Calu3 (cell line): Measurements from ENCODE around the gene ATP2A1. TPM values are rescaled to one million over a fixed set of nuclear protein-coding genes. Genes with fewer than 3 reads are reported as not detected.
A peak's percentile ranks its signal among the peaks of the same experiment; 100 is the strongest.

ENCODE experiments used
- BruUV-seq: library from RNA; stranded (reverse); fragments of 400-500 nt; replicated peaks from 2 replicates; lab custom pipeline; 2021; lab: Mats Ljungman, UMichigan
- CTCF ChIA-PET: fragments of 300-600 bp; sonication (Branson Sonifier 250); formaldehyde crosslinking; loops from one replicate; lab custom pipeline; 2022; ENCODE audit warnings: antibody characterized with exemption; lab: Charles Lee
- DNase-seq: peaks from one replicate; pipeline ENCODE4 v3.0.0; 2022
- H3K27ac Mint-ChIP-seq: one replicate; pipeline ENCODE4 v1.8.0; 2022; ENCODE audit warnings: mixed read lengths; ENCODE audit not compliant: unreplicated experiment
- H3K27me3 Mint-ChIP-seq: one replicate; pipeline ENCODE4 v1.8.0; 2022; ENCODE audit warnings: mixed read lengths; ENCODE audit not compliant: unreplicated experiment
- H3K36me3 Mint-ChIP-seq: one replicate; pipeline ENCODE4 v1.8.0; 2022; ENCODE audit warnings: mild to moderate bottlenecking, moderate library complexity, mixed read lengths; ENCODE audit not compliant: insufficient read depth, unreplicated experiment
- H3K4me1 Mint-ChIP-seq: one replicate; pipeline ENCODE4 v1.8.0; 2022; ENCODE audit warnings: mild to moderate bottlenecking, low read depth, mixed read lengths; ENCODE audit not compliant: unreplicated experiment
- H3K4me3 Mint-ChIP-seq: one replicate; pipeline ENCODE4 v1.8.0; 2022; ENCODE audit warnings: mild to moderate bottlenecking, low read depth, moderate library complexity, mixed read lengths; ENCODE audit not compliant: unreplicated experiment
- H3K9me3 Mint-ChIP-seq: one replicate; pipeline ENCODE4 v1.8.0; 2022; ENCODE audit warnings: low read depth, mixed read lengths; ENCODE audit not compliant: unreplicated experiment
- CTCF ChIP-seq: fragments of 200-600 bp; IDR thresholded peaks from one replicate; pipeline ENCODE4 v1.8.0; 2022; ENCODE audit warnings: antibody characterized with exemption; ENCODE audit not compliant: unreplicated experiment
- intact Hi-C: fragments of 100-400 bp; cut with micrococcal nuclease; formaldehyde crosslinking; loops from one replicate; pipeline ENCODE4 v1.10.0; 2022; ENCODE audit not compliant: unreplicated experiment
- microRNA-seq: library from miRNA; unstranded; fragments of <30 nt; microRNA quantifications from one replicate; pipeline ENCODE4 v1.2.0, GENCODE V29; 2022
- total RNA-seq: library from RNA; stranded (reverse); gene quantifications from 2 replicates; pipeline ENCODE4 v1.2.3, GENCODE V29; 2022

ATP2A1 gene
- total RNA-seq, 1 experiment from 2014 or later, result 5.7 TPM

- intact Hi-C loops, result no loop called here
- Mint-ChIP-seq H3K36me3 (peaks cover 29% of the 10 kb centered on the region), H3K27ac (peak within 1 kb of the TSS; percentile 96), H3K27me3 (no peaks in the 10 kb centered on the region), H3K9me3 (no peaks in the 10 kb centered on the region), H3K4me3 (peak within 1 kb of the TSS; percentile 77), H3K4me1 (peaks cover 22% of the 10 kb centered on the region)
- no peak for TF ChIP-seq CTCF
- BruUV-seq, result no TSS peak
- DNase-seq, result peak; percentile 100
- CTCF ChIA-PET, result interaction anchor here (1.0 kb wide), 1 partner anchor 88 kb away, joined by 5 read pairs; the partner anchor contains the start of gene SH2B1
These were observed 72.5 kb downstream of the ATP2A1 start, which contains the start of gene NFATC2IP for GRCh38 chr16:28950648-28951409. Gene NFATC2IP, plus strand, starts transcription at chr16:28950937. Its CDS starts 75 bp downstream, at chr16:28951012.

GRCh38 chr16:28951410-28951943, 73.2 kb downstream of the ATP2A1 start:
- no TSS peak for BruUV-seq
- H3K27ac Mint-ChIP-seq, result peak overlapping the region; percentile 65
- no peaks in the 10 kb centered on the region for H3K27me3 Mint-ChIP-seq
- no peaks in the 10 kb centered on the region for H3K9me3 Mint-ChIP-seq
- CTCF ChIA-PET, result no interaction called here
- intact Hi-C loops, result no loop called here
- H3K4me1 Mint-ChIP-seq, result peaks cover 18% of the 10 kb centered on the region
- H3K36me3 Mint-ChIP-seq, result peaks cover 27% of the 10 kb centered on the region
- TF ChIP-seq CTCF, result no peak
- peak overlapping the region; percentile 77 for H3K4me3 Mint-ChIP-seq
- no peak for DNase-seq

Small RNAs within 50 kb of the gene (microRNA-seq; reads per million reads assigned to microRNA genes)
- 2.5 reads per million for gene MIR4721

Other genes with a start within 250 kb of the ATP2A1 start
- 1.2 and 1.8 TPM in 2 replicates for gene NPIPB8, start 240.4 kb upstream of the ATP2A1 start, total RNA-seq
- 1,403 and 1,537 TPM in 2 replicates for gene EIF3C, start 167.0 kb upstream of the ATP2A1 start, total RNA-seq
- 5.2 and 7.0 TPM in 2 replicates for gene NPIPB9, start 126.7 kb upstream of the ATP2A1 start, total RNA-seq
- gene ATXN2L, start 55.5 kb upstream of the ATP2A1 start, total RNA-seq, result 276 and 286 TPM in 2 replicates
- 273 and 286 TPM in 2 replicates for gene TUFM, start 32.1 kb upstream of the ATP2A1 start, total RNA-seq
- gene SH2B1, start 14.6 kb upstream of the ATP2A1 start, total RNA-seq, result 60.9 and 67.9 TPM in 2 replicates
- gene RABEP2, start 46.8 kb downstream of the ATP2A1 start, total RNA-seq, result 30.2 and 34.3 TPM in 2 replicates
- gene CD19, start 53.5 kb downstream of the ATP2A1 start, total RNA-seq, result not detected in 2 replicates
- 91.0 and 92.3 TPM in 2 replicates for gene NFATC2IP, start 72.4 kb downstream of the ATP2A1 start, total RNA-seq
- 44.8 and 50.0 TPM in 2 replicates for gene SPNS1, start 96.3 kb downstream of the ATP2A1 start, total RNA-seq
- 9.7 and 11.3 TPM in 2 replicates for gene LAT, start 106.6 kb downstream of the ATP2A1 start, total RNA-seq